ENCODE results near the gene OSMR. TPM values are rescaled to one million over a fixed set of nuclear protein-coding genes. Genes with fewer than 3 reads are reported as not detected.

The OSMR gene
- total RNA-seq, 6 donors from 2014 or later: 52.9 to 123 (median 72.2) TPM

DNA sequence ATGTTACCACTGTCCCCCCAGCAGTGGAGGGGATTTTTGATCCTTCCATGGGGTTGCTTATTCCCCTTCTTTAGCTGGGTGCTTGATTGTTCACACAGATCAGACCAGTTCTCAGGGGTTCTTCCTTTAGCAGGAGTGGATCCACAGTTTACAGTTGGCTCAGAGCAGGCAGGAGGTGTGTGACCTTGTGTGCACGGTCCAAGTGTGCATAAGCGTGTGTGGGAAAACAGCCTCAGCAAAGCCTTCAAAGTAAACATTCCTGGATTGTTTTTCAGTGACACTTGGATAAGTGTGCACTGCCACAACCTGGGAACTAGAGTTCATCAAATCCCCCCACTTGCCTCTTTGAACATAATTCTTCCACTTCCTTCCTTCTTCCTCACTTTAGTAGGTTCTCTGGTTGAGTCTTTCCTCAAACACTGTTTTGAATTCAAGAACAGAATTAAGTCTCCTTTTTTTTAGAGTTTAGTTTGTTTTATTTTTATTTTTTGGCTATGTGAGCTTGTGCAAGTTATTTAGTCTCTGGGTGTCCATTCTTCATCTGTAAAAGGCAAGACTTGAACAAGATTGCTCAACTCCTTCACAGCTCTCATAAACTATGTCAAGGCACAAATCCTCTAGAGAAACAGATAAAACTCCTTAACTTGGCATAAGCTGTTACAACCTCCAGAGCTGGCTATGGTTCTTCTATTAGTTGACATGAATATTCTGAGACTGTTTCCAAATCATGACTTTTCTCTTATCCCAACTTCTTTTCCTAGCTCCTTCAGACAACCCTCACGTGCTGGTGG is 78.0 kb downstream of the OSMR start:
- no peaks in the 10 kb centered on the region for H3K27me3 ChIP-seq
- peaks cover 0 to 5% (median 0%) of the 10 kb centered on the region in 4 donors for H3K4me1 ChIP-seq
- no peak overlapping the region for H3K27ac ChIP-seq
- DNase-seq (no peak), ATAC-seq (ENCODE audit: low FRiP score in 2 of 2) (peak in 1 of 2 donors; percentile 71)
- no peaks in the 10 kb centered on the region for H3K9me3 ChIP-seq
- TF ChIP-seq POLR2A (IDR thresholded peaks at IDR 0.05): no peak
- no peak for TF ChIP-seq POLR2AphosphoS5 (IDR thresholded peaks at IDR 0.05)
- TF ChIP-seq, protein P1, sequence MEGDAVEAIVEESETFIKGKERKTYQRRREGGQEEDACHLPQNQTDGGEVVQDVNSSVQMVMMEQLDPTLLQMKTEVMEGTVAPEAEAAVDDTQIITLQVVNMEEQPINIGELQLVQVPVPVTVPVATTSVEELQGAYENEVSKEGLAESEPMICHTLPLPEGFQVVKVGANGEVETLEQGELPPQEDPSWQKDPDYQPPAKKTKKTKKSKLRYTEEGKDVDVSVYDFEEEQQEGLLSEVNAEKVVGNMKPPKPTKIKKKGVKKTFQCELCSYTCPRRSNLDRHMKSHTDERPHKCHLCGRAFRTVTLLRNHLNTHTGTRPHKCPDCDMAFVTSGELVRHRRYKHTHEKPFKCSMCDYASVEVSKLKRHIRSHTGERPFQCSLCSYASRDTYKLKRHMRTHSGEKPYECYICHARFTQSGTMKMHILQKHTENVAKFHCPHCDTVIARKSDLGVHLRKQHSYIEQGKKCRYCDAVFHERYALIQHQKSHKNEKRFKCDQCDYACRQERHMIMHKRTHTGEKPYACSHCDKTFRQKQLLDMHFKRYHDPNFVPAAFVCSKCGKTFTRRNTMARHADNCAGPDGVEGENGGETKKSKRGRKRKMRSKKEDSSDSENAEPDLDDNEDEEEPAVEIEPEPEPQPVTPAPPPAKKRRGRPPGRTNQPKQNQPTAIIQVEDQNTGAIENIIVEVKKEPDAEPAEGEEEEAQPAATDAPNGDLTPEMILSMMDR (IDR thresholded peaks at IDR 0.05): no peak
- TF ChIP-seq EP300 (IDR thresholded peaks at IDR 0.05): no peak
- H3K36me3 ChIP-seq: peaks cover 8 to 95% (median 41%) of the 10 kb centered on the region in 4 donors
- no peak overlapping the region for H3K4me3 ChIP-seq
- 71 to 72% methylated on average over 3 of the region's 3 CpGs for WGBS, 2 donors

DNA sequence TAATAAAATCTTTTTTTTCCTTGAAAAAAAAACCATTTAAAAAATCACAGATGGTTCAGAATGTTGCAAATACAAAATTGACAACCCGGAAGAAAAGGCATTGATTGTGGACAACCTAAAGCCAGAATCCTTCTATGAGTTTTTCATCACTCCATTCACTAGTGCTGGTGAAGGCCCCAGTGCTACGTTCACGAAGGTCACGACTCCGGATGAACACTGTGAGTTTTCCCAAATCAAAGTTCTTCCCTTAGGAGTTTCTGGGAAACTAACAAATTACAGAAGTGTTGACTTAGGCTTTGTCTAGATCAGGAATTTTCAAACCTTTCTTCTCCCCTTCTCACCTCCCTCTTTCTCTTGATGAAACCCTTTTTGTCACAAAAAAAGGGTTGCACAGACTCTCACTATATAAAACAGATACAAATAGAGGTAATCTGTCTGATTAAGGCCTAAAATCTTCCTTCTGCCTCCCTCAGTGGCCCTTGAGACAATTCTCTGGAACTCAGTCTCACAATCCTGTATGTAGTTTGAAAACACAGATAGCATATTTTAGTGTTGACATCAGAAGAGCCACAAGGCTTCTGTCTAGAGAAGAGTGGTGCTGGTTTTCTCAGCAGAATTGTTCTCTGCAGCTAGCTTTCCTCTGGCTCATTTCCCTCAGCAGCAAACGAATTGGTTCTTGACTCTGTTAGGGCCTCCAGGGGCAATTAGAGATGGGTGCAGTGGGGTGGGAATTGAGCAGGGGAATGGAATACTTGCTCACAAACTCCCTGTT is 79.5 kb downstream of the OSMR start:
- no peak overlapping the region for H3K4me3 ChIP-seq
- H3K36me3 ChIP-seq: peaks cover 8 to 93% (median 36%) of the 10 kb centered on the region in 4 donors
- H3K27ac ChIP-seq: no peak overlapping the region

DNA sequence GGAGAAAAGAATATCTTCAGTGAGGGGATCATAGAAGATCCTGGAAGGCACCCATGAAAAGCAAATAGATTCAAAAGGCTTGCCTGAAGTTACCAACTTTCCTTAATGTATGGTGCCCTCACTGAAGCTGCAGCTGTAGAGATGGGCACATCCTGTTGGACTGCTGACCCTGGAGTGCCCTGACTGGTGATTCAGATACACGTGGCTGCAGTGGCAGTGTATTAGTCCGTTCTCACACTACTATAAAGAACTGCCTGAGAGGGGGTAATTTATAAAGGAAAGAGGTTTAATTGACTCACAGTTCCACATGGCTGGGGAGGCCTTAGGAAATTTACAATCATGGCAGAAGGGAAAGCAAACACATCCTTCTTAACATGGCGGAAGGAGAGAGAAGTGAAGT is 80.3 kb downstream of the OSMR start:
- Histone ChIP-seq H3K4me3 (no peak overlapping the region), H3K27me3 (no peaks in the 10 kb centered on the region), H3K36me3 (peaks cover 8 to 88% (median 35%) of the 10 kb centered on the region in 4 donors), H3K4me1 (peaks cover 0 to 5% (median 0%) of the 10 kb centered on the region in 4 donors), H3K9me3 (no peaks in the 10 kb centered on the region), H3K27ac (no peak overlapping the region)
- WGBS, 2 donors: 86 to 93% methylated on average over 3 of the region's 3 CpGs
- ATAC-seq (ENCODE audit: low FRiP score in 2 of 2) (no peak), DNase-seq (no peak)
- TF ChIP-seq POLR2AphosphoS5 (IDR thresholded peaks at IDR 0.05): no peak
- no peak for TF ChIP-seq EP300 (IDR thresholded peaks at IDR 0.05)
- TF ChIP-seq, protein P1 (IDR thresholded peaks at IDR 0.05): no peak
- TF ChIP-seq POLR2A (IDR thresholded peaks at IDR 0.05): no peak

More for the DNA sequence above, 79.5 kb downstream of the OSMR start:
- H3K4me1 ChIP-seq: peaks cover 0 to 5% (median 0%) of the 10 kb centered on the region in 4 donors
- 90 to 91% methylated on average over 6 of the region's 6 CpGs for WGBS, 2 donors
- DNase-seq (no peak), ATAC-seq (ENCODE audit: low FRiP score in 2 of 2) (peak in 1 of 2 donors; percentile 63)
- no peaks in the 10 kb centered on the region for H3K27me3 ChIP-seq
- no peaks in the 10 kb centered on the region for H3K9me3 ChIP-seq
- no peak for TF ChIP-seq EP300 (IDR thresholded peaks at IDR 0.05)

DNA sequence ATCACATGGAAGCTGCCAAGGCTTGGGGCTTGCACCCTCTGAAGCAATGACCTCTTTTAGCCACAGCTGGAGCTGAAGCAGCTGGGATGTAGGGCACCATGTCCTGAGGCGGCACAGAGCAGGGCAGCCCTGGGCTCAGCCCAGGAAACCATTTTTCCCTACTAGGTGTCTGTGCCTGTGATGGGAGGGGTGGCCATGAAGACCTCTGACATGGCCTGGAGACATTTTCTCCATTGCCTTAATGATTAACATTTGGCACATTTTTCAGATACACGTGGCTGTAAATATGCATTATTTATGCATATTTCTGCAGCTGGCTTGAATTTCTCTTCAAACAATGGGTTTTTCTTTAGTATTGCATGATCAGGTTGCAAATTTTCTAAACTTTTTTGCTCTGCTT is 81.7 kb downstream of the OSMR start:
- Histone ChIP-seq H3K36me3 (peaks cover 9 to 89% (median 35%) of the 10 kb centered on the region in 4 donors), H3K4me3 (no peak overlapping the region), H3K9me3 (no peaks in the 10 kb centered on the region), H3K27ac (no peak overlapping the region), H3K27me3 (no peaks in the 10 kb centered on the region), H3K4me1 (peaks cover 0 to 5% (median 0%) of the 10 kb centered on the region in 4 donors)
- WGBS, 2 donors: 84 to 89% methylated on average over 2 of the region's 2 CpGs
- TF ChIP-seq POLR2A (IDR thresholded peaks at IDR 0.05) (no peak), POLR2AphosphoS5 (IDR thresholded peaks at IDR 0.05) (no peak), EP300 (IDR thresholded peaks at IDR 0.05) (no peak)
- ATAC-seq (ENCODE audit: low FRiP score in 2 of 2) (no peak), DNase-seq (no peak)

DNA sequence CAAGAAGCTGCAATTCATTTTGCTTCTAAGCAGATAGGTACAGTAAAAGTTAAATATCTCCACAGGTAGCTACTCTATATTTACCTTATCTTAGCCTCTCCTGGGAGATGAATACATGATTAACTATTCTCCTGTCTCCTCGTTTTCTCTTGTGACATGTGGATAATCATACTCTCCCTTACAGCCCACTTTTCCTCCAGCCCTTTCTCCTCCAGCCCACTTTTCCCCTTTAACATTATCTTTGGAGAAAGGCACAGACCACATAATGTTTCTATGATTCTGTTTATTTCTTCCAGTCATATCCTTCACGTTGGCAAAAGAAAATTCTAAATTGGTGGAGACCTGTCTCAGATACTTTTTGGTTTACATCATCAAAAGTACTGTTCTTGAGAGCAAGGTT is 84.0 kb downstream of the OSMR start:
- no peak overlapping the region for H3K27ac ChIP-seq
- H3K9me3 ChIP-seq: no peaks in the 10 kb centered on the region
- TF ChIP-seq, protein P1 (IDR thresholded peaks at IDR 0.05): no peak
- TF ChIP-seq EP300 (IDR thresholded peaks at IDR 0.05): no peak
- TF ChIP-seq POLR2A (IDR thresholded peaks at IDR 0.05): no peak
- no peak for TF ChIP-seq POLR2AphosphoS5 (IDR thresholded peaks at IDR 0.05)
- no peak overlapping the region for H3K4me3 ChIP-seq
- H3K27me3 ChIP-seq: no peaks in the 10 kb centered on the region
- 56 to 70% methylated on average over 2 of the region's 2 CpGs for WGBS, 2 donors
- peaks cover 17 to 90% (median 48%) of the 10 kb centered on the region in 4 donors for H3K36me3 ChIP-seq
- DNase-seq (no peak), ATAC-seq (ENCODE audit: low FRiP score in 2 of 2) (no peak)
- no peaks in the 10 kb centered on the region for H3K4me1 ChIP-seq

Data from upper lobe of left lung (tissue), 6 donors.